ENCODE data around the gene PRPF19.

PRPF19 gene

GRCh38 chr11:60906132-60906972 is at the start of gene PRPF19:
TSS of gene PRPF19 (minus strand) at chr11:60906585. CDS start at chr11:60906382, 203 bp downstream.
- peak; percentile 100 for DNase-seq

GRCh38 chr11:60955571-60955970 is 49.2 kb upstream of the PRPF19 start:
- no peak for DNase-seq

GRCh38 chr11:60954421-60954820 is 48.0 kb upstream of the PRPF19 start:
- no peak for DNase-seq

- DNase-seq: no peak
Measured at GRCh38 chr11:60953781-60954180, 47.4 kb upstream of the PRPF19 start.

- DNase-seq: no peak
Measured at GRCh38 chr11:60952742-60953170, 46.4 kb upstream of the PRPF19 start.

- DNase-seq: peak; percentile 23
Measured at GRCh38 chr11:60951904-60952741, 45.7 kb upstream of the PRPF19 start, which contains the start of gene SLC15A3. TSS of gene SLC15A3 (minus strand) at chr11:60952176. CDS start at chr11:60951551, 625 bp downstream.

GRCh38 chr11:60951606-60951903 is 45.2 kb upstream of the PRPF19 start:
- no peak for DNase-seq

- peak; percentile 16 for DNase-seq
Measured at GRCh38 chr11:60950933-60951605, 44.7 kb upstream of the PRPF19 start.

GRCh38 chr11:60950024-60950423 is 43.6 kb upstream of the PRPF19 start:
- DNase-seq: no peak

- DNase-seq: no peak
Measured at GRCh38 chr11:60948250-60948649, 41.9 kb upstream of the PRPF19 start.

GRCh38 chr11:60947700-60948099 is 41.3 kb upstream of the PRPF19 start:
- no peak for DNase-seq

GRCh38 chr11:60946601-60947264 is 40.3 kb upstream of the PRPF19 start:
- no peak for DNase-seq

GRCh38 chr11:60945295-60945667 is 38.9 kb upstream of the PRPF19 start:
- DNase-seq: no peak

- no peak for DNase-seq
Measured at GRCh38 chr11:60944490-60945294, 38.3 kb upstream of the PRPF19 start.

GRCh38 chr11:60942970-60943565 is 36.7 kb upstream of the PRPF19 start:
- no peak for DNase-seq

- DNase-seq: no peak
Measured at GRCh38 chr11:60942219-60942618, 35.8 kb upstream of the PRPF19 start.

- DNase-seq: no peak
Measured at GRCh38 chr11:60941371-60942119, 35.2 kb upstream of the PRPF19 start.

- no peak for DNase-seq
Measured at GRCh38 chr11:60939855-60940254, 33.5 kb upstream of the PRPF19 start.

- DNase-seq: no peak
Measured at GRCh38 chr11:60939301-60939700, 32.9 kb upstream of the PRPF19 start.

GRCh38 chr11:60938500-60938899 is 32.1 kb upstream of the PRPF19 start:
- DNase-seq: no peak

- DNase-seq: no peak
Measured at GRCh38 chr11:60937811-60938210, 31.4 kb upstream of the PRPF19 start.

All from activated CD4-positive, alpha-beta T cell treated with anti-CD3 and anti-CD28 coated beads, Interleukin-2, Interleukin-6, amounts not matched to agents 100 ng/mL and 50 ng/mL, durations not matched to agents 16 hours and 8 hours (primary cell).